Transverse colon (tissue), 4 donors: ENCODE data around the gene MYO15B.

Source experiments
- CTCF ChIP-seq, 5 experiments: fragments of 200-600 bp in 3 of 5; fragments of 450-650 bp in 2 of 5; sonication (generic) in 3 of 5; IDR thresholded peaks; 1 replicate in 2 of 5; 2 replicates in 3 of 5; pipeline ENCODE4 v1.5.1; 2016 to 2017; ENCODE audit warnings: antibody characterized with exemption in 5 of 5, inconsistent platforms in 3 of 5, mild to moderate bottlenecking in 2 of 5, moderate library complexity in 1 of 5
- EP300 ChIP-seq: sonication (generic); formaldehyde crosslinking; IDR thresholded peaks from one replicate; pipeline ENCODE4 v1.6.1; 2017; ENCODE audit warnings: antibody characterized with exemption, low read depth
- POLR2A ChIP-seq: fragments of 450-650 bp; IDR thresholded peaks from one replicate; pipeline ENCODE4 v1.6.1; 2016; ENCODE audit warnings: antibody characterized with exemption, mild to moderate bottlenecking, moderate library complexity
- POLR2AphosphoS5 ChIP-seq, 3 donors: sonication (generic); formaldehyde crosslinking; IDR thresholded peaks; one replicate each; pipeline ENCODE4 v1.6.1; 2016; ENCODE audit warnings: antibody characterized with exemption in 3 of 3

- no peak for TF ChIP-seq CTCF (IDR thresholded peaks at IDR 0.05)
- TF ChIP-seq POLR2AphosphoS5 (IDR thresholded peaks at IDR 0.05), result peak; percentile 60 to 96 (median 92)
- peak; percentile 93 for TF ChIP-seq POLR2A
- peak; percentile 75 for TF ChIP-seq EP300
Observed at GRCh38 chr17:75610103-75610984, 22.7 kb downstream of the MYO15B start.
